ENCODE data around the gene MSLN. TPM values are rescaled to one million over a fixed set of nuclear protein-coding genes. Genes with fewer than 3 reads are reported as not detected.

Gene MSLN
- total RNA-seq, 1 donor from 2014 or later = 0.50 TPM

DNA sequence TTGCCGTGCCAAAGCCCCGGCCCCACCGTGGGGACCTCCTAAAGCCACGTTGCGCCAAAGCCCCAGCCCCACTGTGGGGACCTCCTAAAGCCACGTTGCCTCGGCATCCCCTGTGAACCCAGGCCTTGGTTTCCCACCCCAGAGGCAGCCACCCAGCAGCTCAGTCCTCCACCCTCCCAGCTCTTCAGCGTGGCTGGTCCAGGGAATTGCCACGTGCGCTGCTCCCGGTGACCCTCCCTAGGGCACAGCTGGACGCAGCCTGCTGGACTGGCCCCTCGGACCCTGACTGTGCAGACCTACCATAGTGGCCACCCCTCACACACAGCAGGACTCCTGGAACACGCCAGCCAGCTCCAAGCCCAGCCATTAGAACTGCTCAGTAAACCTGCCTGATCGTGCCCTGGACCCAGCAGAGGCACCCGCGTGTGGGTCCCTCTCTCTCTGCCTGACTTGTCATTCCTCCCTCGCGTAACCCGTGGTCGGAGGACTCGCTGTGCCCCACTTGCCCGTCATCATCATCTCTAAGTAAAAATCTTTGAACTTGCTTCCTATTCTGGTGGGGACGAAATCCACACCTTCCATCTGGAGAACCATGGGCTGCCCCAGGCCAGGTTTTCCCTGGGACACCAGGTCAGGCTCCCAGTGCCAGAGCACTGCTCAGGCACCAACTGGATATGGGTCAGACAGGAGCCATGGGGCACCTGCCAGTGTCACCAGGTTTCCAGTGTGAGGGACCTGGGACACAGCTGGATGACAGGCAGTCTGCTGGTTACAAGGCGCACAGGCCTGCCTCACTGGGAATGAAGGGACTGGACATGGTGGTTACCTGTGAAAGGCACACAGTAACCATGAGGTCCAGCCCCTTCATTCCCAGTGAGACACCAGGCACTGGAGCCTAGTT, 25.3 kb upstream of the MSLN start:
- no peak for DNase-seq (ENCODE audit: low spot score, unreplicated experiment)
- TF ChIP-seq, protein P1, sequence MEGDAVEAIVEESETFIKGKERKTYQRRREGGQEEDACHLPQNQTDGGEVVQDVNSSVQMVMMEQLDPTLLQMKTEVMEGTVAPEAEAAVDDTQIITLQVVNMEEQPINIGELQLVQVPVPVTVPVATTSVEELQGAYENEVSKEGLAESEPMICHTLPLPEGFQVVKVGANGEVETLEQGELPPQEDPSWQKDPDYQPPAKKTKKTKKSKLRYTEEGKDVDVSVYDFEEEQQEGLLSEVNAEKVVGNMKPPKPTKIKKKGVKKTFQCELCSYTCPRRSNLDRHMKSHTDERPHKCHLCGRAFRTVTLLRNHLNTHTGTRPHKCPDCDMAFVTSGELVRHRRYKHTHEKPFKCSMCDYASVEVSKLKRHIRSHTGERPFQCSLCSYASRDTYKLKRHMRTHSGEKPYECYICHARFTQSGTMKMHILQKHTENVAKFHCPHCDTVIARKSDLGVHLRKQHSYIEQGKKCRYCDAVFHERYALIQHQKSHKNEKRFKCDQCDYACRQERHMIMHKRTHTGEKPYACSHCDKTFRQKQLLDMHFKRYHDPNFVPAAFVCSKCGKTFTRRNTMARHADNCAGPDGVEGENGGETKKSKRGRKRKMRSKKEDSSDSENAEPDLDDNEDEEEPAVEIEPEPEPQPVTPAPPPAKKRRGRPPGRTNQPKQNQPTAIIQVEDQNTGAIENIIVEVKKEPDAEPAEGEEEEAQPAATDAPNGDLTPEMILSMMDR (IDR thresholded peaks at IDR 0.05; ENCODE audit: unreplicated experiment) = no peak
- Mint-ChIP-seq H3K9me3 (ENCODE audit: low read depth) (no peaks in the 10 kb centered on the region), H3K4me3 (ENCODE audit: low read depth) (no peak overlapping the region), H3K36me3 (ENCODE audit: insufficient read depth) (peaks cover 7% of the 10 kb centered on the region), H3K4me1 (ENCODE audit: low read depth) (peaks cover 3% of the 10 kb centered on the region), H3K27ac (no peak overlapping the region), H3K27me3 (no peaks in the 10 kb centered on the region)

DNA sequence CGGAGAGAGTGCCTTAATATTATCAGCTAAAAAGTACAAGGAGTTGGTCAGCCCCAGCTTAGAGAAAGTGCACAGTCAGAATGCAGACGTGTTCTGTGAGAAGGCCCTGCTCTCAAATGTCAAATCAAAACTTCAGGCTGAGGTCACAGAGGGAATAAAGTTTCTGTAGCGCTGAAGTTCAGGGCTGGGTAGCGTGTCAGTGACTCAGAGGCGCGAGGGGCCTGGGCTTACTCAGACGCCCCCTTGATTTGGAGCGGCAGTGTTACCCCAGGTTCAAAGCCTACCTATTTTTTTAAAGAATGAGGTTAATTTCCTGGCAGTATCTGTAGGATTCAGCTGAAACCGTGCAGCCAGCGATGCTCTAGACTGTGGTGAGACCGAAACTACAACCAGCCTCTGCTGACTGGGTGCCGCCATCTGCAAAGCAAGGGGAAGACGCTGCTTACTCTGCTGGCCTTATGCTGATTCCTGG, 24.5 kb upstream of the MSLN start:
- Mint-ChIP-seq H3K27ac (no peak overlapping the region), H3K4me3 (ENCODE audit: low read depth) (no peak overlapping the region), H3K4me1 (ENCODE audit: low read depth) (peaks cover 3% of the 10 kb centered on the region), H3K36me3 (ENCODE audit: insufficient read depth) (peaks cover 7% of the 10 kb centered on the region), H3K9me3 (ENCODE audit: low read depth) (no peaks in the 10 kb centered on the region), H3K27me3 (no peaks in the 10 kb centered on the region)
- no peak for DNase-seq (ENCODE audit: low spot score, unreplicated experiment)
- TF ChIP-seq, protein P1 (IDR thresholded peaks at IDR 0.05; ENCODE audit: unreplicated experiment) = no peak

DNA sequence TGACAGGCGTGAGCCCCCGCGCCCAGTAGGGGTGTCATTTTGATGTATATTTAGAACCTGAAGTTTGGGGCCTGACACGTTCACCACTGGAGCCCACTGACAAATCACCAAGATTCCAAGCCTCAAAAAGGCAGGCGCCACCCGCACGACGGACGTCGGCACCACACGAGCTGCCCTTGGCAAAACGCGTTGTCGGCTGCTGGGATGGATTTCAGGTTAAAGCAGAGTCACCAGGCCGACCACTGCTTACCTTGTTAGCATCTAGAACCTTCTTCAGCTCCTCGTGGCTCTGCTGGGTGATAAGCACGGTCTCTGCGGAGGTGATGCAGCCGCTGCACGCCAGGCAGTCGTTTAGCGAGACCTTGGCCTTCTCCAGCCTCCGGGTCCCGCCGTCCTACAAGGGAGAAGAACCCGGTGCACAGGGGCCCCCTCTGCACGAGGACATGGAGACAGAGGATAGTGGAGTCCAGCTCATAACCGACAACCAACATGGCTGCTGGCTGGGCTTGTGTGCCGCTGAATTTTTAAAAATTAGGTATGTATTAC, 23.5 kb upstream of the MSLN start:
- Mint-ChIP-seq H3K36me3 (ENCODE audit: insufficient read depth) (peaks cover 7% of the 10 kb centered on the region), H3K27me3 (no peaks in the 10 kb centered on the region), H3K27ac (no peak overlapping the region), H3K4me3 (ENCODE audit: low read depth) (no peak overlapping the region), H3K9me3 (ENCODE audit: low read depth) (no peaks in the 10 kb centered on the region), H3K4me1 (ENCODE audit: low read depth) (peaks cover 3% of the 10 kb centered on the region)
- TF ChIP-seq, protein P1 (IDR thresholded peaks at IDR 0.05; ENCODE audit: unreplicated experiment) = no peak
- DNase-seq (ENCODE audit: low spot score, unreplicated experiment) = no peak

DNA sequence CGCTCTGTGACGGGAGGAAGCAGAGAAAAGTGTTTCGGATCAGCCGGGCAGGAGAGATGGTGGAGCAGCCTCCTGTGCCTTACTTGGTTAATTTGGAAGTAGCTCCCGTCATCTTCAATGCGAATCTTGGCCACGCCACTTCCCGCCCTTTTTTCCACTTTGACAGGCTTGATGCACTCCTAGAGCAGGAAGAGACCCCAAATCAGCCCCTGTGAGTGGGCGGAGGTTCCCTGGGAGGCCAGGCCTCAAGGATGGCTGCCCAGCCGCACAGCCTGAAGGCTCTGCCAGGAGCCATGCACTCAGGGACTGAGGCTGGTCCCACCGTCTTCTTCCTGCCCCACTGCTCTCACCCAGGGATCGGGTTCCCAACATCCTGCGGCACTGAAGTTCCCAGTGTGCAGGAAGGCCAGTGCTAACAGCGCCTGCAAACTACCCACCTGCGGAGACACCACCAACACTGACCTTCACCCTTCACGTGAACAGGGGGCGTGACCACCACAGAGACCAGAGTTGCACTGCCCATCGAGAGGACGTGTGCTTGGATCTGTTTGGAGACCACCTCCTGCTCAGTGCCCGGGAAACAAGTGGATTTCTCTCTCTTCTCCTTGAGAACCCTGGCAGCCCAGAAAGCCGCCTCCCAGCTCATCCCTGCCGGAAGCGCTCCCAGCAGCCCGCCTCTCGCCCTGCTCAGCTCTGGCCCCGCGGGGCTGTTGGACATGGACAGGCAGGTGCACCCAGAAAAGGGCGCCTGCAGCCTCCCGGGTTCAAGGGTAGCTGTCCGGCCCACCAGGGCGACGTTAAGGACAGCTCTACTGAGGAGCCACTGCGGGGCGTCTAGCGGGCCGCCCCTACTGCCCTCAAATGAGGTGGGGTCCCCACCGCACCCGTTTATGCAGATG, 20.7 kb upstream of the MSLN start:
- Mint-ChIP-seq H3K36me3 (ENCODE audit: insufficient read depth) (peaks cover 7% of the 10 kb centered on the region), H3K27ac (peak overlapping the region; percentile 29), H3K9me3 (ENCODE audit: low read depth) (no peaks in the 10 kb centered on the region), H3K4me3 (ENCODE audit: low read depth) (peak overlapping the region; percentile 80), H3K27me3 (no peaks in the 10 kb centered on the region), H3K4me1 (ENCODE audit: low read depth) (peaks cover 3% of the 10 kb centered on the region)
- TF ChIP-seq, protein P1 (IDR thresholded peaks at IDR 0.05; ENCODE audit: unreplicated experiment) = no peak
- DNase-seq (ENCODE audit: low spot score, unreplicated experiment) = no peak

DNA sequence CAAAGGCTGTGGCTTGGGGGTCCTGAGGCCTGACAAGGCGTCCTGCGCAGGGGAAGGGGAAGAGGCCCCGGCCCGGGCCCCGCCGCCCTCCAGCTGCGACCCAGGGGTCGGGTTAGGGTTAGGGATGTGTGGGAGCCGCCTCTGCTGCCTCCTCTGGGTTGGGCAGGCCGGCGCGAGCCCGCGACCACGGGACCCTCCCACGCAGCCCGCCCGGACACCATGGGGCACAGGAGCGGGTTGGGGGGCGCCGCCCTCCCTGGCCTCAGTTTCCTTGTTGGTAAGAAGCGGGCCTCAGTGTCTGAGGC, 20.1 kb upstream of the MSLN start:
- H3K36me3 Mint-ChIP-seq (ENCODE audit: insufficient read depth) = peaks cover 5% of the 10 kb centered on the region
- no peak for DNase-seq (ENCODE audit: low spot score, unreplicated experiment)
- H3K27me3 Mint-ChIP-seq = no peaks in the 10 kb centered on the region
- TF ChIP-seq, protein P1 (IDR thresholded peaks at IDR 0.05; ENCODE audit: unreplicated experiment) = no peak
- no peaks in the 10 kb centered on the region for H3K9me3 Mint-ChIP-seq (ENCODE audit: low read depth)
- H3K4me1 Mint-ChIP-seq (ENCODE audit: low read depth) = peaks cover 3% of the 10 kb centered on the region
- no peak overlapping the region for H3K27ac Mint-ChIP-seq
- H3K4me3 Mint-ChIP-seq (ENCODE audit: low read depth) = peak overlapping the region; percentile 80

Measured in progenitor cell of endocrine pancreas (in vitro differentiated cells).